Measurements from ENCODE around the gene FRG2C.
"Not testable (repeated sequence)": the region's sequence is repeated elsewhere in the genome, so short reads cannot be mapped to it uniquely, and the experiment has no call there.

The FRG2C gene

DNA sequence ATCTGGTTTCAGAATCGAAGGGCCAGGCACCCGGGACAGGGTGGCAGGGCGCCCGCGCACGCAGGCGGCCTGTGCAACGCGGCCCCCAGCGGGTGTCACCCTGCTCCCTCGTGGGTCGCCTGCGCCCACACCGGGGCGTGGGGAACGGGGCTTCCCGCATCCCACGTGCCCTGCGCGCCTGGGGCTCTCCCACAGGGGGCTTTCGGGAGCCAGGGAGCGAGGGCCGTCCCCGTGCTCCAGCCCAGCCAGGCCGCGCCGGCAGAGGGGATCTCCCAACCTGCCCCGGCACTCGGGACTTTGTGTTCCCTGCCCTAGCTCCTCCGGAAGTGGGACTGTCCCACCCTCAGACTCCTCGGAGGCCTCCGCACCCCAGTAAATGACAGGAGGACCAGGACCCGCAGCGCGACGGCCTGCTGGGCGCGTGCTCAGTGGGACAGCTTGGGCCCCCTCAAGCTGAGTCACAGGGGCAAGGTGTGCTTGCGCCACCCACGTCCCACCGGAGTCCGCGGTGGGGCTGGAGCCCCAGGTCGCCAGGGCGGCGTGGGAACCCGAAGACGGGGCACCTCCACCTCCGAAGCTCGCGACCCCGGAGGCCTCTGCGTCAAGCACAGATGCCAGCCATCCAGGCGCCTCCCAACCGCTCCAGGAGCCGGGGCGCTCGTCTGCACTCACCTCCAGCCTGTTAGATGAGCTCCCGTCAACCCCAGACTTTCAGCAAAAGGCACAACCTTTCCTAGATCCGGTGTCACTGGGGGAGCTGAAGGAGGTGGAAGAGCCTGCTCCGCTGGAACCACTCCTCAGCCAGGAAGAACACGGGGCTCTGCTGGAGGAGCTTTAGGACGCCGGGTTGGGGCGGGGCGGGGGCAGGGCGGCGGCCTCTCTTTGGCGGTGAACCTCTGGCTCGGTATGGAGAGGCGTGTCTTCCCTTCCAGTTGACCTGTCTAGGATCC lies 5.5 kb downstream of the FRG2C start:
- DNase-seq, result not testable (repeated sequence)

DNA sequence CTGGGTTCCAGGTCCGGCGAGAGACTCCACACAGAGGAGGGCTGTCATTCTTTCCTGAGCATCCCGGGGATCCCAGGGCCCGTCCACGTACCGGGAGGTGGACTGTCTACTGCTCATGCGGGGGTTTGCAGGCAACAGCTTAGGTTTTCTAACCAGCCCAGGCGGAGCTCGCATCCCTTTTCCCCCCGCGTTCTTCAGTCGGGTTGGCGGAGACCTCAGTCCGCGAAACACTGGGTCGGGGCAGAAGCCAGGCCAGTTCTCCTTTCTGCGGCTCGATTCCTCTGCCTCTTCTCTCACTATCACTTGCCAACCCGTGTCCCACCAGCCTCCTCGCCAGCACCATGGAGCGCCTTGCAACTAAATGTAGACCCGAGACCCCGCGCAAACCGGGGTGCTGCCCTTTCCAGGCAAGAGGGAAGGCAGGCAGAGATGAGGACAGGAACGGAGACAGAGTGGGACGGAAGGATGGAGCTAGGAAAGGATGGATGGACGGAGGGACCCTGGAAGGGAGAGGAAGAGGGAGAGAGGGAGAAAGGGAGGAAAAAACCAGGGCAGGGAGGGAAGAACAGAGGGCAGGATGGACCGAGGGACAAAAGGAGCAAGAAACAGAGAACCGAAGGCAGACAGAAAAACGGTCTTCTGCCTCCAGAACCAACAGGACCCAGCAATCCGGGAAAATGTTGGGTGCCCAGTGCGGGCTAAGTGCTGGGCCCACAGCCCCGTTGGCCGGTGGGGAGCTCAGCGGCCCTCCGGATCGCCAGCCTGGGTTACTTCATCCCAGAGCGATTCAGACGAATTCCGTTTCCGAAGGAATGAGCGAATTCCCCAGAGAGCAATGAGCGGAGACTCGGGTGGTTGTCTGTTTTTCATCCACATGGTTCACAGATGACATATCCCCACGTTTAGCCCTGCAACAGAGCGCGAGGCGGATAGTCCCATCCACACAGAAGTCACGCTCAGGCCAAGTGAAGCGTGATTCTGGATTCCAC lies 6.5 kb downstream of the FRG2C start:
- DNase-seq, result not testable (repeated sequence)

DNA sequence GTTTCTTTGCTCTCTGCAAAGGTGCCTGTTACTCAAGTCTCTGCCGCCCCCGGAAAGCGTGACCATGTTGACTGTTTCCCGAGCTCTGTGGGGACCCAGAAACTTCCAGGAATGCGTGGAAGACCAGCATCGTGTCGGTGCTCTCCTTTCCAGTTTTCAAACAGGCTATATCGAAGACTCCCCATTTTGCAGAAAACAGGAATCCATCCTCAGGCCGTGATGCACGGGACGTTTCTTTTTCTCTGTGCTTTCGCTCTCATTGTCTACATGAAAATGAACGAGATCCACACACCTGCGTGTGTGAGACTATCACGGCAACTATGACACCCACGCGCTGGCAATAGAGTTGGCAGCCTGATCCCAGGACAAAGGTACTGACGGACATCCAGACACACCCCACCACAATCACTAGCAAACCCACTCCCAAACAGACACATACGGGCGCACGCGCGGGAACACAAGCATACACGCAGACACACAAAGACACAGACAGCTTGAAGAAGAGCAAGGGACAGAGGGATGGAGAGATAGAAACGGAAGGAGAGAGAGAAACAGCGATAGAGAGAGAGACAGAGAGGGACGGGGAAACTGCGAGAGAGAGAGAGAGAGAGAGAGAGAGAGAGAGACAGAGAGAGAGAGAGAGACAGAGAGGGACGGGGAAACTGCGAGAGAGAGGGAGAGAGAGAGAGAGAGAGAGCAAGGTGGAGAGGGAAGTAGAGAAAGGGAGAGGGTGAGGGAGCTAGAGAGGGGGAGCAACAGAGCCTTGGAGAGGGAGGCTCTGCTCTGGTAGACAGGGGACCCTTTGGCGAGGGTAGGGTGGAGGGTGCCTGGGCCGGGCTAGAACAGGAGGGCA lies 7.4 kb downstream of the FRG2C start:
- DNase-seq, result not testable (repeated sequence)

DNA sequence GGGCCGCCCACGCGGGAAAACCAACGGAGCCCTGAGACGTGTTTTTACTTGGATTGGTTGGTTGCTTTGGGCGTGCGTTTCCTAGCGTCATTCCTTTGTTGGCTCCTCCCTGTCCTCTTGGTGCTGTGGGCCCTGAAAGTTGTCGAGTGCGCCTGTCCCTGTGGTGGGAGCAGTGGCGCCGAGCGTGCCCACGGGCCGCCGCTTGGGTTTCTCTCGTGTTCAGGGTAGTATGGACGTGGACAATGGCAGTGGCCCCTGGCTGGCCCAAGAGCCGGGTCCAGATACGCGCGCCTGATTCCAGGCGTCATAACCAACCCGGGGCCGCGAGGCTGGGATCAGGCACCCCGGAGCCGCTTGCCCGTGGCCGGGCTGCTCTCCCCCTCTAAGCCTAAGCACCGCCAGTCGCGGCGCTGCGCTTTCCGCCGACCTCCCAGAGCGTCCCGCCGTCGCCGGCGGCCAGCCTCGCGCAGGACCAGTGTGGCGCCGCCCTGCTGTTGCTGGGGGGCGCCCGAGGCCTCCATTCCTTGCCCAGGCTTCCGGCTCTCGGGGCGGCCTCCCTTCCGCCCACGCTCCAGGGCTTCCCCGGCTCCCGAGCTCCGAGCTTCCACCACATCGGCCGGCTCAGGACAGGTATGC lies 8.1 kb downstream of the FRG2C start:
- not testable (repeated sequence) for DNase-seq

DNA sequence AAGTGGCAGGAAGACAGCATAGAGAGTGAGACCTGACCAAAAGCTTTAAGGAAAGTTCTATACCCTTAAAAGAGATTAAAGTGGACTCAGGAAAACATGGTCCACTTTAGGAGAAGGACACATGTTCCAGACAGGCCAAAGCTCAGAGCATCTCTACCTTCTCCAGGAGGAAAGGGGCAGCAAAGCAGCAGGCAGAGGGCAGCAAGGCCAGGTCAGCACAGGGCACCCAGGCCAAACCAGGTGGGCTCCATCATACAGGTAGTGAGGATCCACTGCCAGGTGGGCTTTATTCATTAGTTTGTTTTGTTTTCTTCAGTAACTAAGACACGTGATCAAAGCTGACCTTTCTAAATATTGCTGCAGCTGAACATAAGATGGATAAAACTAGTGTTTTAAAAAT lies 19.8 kb downstream of the FRG2C start:
- DNase-seq, result not testable (repeated sequence)

DNA sequence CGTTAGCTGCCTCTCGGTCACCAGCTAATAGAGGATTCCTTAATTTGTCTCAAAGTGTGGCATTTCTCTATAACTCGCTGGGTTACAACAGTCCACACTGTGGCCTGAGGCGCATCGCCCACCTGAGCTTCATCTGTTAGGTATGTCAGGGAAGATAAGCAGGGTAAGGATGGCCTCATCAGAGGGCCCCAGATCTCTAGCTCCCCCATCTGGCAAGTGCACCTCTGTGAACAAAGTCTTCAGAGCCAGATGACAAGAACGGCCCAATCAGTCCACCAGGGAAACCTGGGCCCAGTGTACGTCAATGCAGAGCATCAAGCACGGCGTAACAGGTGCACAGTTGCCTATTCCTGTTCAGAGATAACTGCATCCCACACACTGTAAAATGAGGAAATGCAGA lies 23.2 kb downstream of the FRG2C start:
- DNase-seq, result no peak

DNA sequence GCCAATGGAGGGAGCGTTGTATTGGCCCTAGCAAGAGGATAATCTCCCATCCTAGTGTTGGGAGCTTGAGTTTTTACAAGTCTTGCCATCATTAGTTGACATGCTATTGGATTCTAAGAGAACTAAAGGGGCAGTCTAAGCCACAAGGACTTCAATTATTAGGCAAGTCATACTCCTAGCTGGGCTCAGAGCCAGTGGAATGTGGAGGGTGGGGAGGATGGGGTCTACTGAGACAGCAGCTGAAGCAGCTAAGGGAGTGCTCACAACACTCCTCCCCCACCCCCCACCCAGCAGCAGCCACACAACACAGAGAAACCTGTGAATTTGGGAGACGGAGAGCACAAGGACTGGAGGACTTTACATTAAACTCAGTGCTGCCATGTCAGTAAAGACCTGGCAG lies 27.9 kb downstream of the FRG2C start:
- DNase-seq, result no peak

Measured in GOT3 (cell line).